ENCODE data around the gene MACF1.

MACF1 gene

DNA sequence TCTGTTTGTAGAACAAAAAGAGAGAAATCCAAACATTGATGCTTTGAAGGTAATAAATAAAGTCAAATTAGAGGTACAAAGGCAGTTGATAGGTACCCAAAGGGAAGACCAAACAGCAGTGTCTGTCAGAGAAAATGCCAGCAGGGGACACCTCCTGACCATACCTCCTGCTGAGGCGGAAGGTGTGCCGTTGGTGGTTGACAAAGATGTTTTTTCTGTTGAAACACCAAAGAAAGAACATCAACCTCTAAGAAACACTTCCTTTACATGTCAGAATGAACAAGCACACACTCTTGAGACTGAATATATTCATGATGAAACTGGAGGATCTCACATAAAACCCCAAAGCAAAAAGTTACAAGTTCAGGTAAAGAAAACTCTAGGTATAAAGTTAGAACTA lies 128.3 kb downstream of the MACF1 start:
- Mint-ChIP-seq H3K9me3 (no peaks in the 10 kb centered on the region), H3K27ac (peak overlapping the region; percentile 38), H3K36me3 (peaks cover 23 to 48% of the 10 kb centered on the region in 2 donors), H3K27me3 (no peaks in the 10 kb centered on the region), H3K4me1 (no peaks in the 10 kb centered on the region), H3K4me3 (no peak overlapping the region)
- ATAC-seq (replicated peaks) (no peak), DNase-seq (no peak)

DNA sequence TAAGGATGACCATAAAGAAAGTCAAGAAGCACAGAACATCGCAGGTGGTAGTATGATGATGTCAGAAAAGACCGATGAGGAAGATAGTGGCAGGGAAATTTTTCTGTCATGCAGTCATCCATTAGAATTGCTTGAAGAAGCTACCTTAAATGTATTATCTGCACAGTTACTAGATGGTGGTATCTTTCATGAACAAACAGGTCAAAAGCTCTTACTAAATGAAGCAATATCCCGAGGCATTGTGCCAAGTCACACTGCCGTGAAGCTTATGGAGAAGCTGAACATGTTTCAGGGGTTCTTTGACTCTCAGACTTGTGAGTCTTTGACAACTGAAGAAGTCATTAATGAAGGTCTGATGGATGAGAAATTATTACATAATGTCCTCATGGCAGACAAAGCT lies 128.8 kb downstream of the MACF1 start:
- Mint-ChIP-seq H3K4me1 (no peaks in the 10 kb centered on the region), H3K27me3 (no peaks in the 10 kb centered on the region), H3K9me3 (no peaks in the 10 kb centered on the region), H3K4me3 (no peak overlapping the region), H3K27ac (no peak overlapping the region), H3K36me3 (peaks cover 22 to 47% of the 10 kb centered on the region in 2 donors)
- no peak for DNase-seq
- no peak for ATAC-seq (replicated peaks)

DNA sequence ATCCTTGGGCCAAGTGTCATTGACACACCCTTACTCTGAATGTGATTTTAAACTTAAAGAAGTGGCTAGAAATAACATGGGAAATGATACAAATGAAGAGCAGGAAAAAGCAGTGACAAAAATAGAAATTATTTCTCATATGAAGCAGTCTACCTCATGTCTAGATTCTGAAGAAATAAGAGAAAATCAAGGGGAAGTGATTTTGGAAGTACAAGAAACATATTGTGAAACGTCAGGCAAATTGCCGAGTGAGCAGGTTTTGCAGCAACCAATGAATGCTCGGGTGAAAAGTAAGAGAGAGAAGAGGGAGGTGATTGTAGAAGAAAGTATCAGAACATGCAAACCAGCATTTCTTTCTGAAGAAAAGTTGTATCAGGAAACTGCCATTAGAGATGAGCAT lies 130.7 kb downstream of the MACF1 start:
- DNase-seq (no peak), ATAC-seq (replicated peaks) (no peak)
- H3K36me3 Mint-ChIP-seq = peaks cover 30 to 59% of the 10 kb centered on the region in 2 donors
- no peaks in the 10 kb centered on the region for H3K27me3 Mint-ChIP-seq
- no peak overlapping the region for H3K4me3 Mint-ChIP-seq
- H3K9me3 Mint-ChIP-seq = no peaks in the 10 kb centered on the region
- H3K27ac Mint-ChIP-seq = no peak overlapping the region
- H3K4me1 Mint-ChIP-seq = no peaks in the 10 kb centered on the region

DNA sequence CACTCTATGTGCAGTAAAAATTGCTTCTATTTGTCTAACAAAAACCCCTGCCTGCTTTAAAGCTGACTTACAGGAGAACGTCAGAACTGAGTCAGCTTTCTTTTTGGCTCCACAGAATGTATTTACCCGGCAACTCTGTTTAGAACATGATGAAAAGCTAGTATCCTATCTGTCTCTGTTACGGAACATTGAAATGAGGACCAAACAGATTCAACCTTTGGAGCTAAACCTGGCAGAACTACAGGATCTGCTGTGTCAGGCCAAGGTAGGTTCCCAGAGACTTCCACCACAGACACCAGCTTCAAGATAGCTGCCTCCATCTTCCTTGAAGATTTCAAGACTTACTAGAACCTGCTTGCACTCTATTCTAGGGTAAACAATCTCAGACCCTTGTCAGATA lies 132.6 kb downstream of the MACF1 start:
- Mint-ChIP-seq H3K36me3 (peaks cover 34 to 54% of the 10 kb centered on the region in 2 donors), H3K27me3 (no peaks in the 10 kb centered on the region), H3K27ac (no peak overlapping the region), H3K4me3 (no peak overlapping the region), H3K9me3 (no peaks in the 10 kb centered on the region), H3K4me1 (no peaks in the 10 kb centered on the region)
- DNase-seq = no peak
- no peak for ATAC-seq (replicated peaks)

DNA sequence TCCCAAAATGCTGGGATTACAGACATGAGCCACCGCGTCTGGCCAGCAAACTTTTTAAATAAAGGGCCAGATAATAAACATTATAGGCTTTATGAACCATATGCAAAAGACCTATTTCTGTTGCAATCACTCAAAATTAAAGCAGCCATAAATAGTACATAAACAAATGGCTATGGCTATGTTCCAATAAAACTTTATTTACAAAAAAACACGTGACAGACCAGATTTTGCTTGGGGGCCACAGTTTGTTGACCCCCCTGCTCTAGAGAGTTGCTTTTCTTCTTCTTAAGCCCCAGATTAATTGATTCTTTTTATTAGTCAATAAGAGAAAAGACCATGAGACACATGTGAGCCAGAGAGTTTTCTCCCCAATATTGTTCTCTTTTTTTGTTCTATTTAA lies 138.3 kb downstream of the MACF1 start:
- Mint-ChIP-seq H3K36me3 (peaks cover 38 to 47% of the 10 kb centered on the region in 2 donors), H3K4me3 (no peak overlapping the region), H3K27ac (no peak overlapping the region), H3K27me3 (no peaks in the 10 kb centered on the region), H3K9me3 (no peaks in the 10 kb centered on the region), H3K4me1 (peaks cover 0 to 4% of the 10 kb centered on the region in 2 donors)
- ATAC-seq (replicated peaks) (no peak), DNase-seq (no peak)

DNA sequence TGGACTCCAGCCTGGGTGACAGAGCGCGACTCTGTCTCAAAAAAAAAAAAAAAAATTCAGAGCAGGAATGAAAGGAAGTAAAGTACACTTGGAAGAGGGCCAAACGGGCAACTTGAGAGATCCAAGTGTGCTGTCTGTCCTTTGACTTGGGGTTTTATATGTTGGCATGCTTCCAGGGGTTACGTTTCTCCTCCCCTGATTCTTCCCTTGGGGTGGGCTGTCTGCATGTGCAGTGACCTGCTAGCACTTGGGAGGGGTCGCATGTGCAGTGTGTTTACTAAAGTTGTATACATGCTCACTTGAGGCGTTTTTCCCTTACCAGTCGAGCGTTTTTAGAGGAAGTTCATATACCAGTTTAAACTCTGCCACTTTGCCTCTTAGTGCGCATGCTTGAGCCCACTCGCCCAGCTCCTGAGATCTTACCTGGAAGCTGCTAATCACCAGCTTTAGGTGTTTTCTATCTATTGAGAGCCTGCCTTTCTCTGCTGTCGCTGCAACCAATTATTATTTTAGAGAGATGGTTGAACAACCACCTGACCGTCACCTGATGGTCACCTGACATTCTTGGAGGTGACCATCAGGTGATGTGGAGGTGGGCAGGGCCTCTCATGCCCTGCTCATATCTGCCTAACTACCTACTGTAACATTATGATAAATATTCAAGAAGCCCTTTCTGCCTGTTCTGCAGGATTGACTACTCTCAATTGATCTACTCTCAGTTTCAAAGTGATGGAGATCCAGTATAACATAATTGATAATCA lies 140.1 kb downstream of the MACF1 start:
- DNase-seq = no peak
- peaks cover 41 to 52% of the 10 kb centered on the region in 2 donors for H3K36me3 Mint-ChIP-seq
- no peak overlapping the region for H3K4me3 Mint-ChIP-seq
- H3K9me3 Mint-ChIP-seq = no peaks in the 10 kb centered on the region
- peak overlapping the region; percentile 26 for H3K27ac Mint-ChIP-seq
- no peaks in the 10 kb centered on the region for H3K27me3 Mint-ChIP-seq
- H3K4me1 Mint-ChIP-seq = peaks cover 0 to 4% of the 10 kb centered on the region in 2 donors
- ATAC-seq (replicated peaks) = no peak

DNA sequence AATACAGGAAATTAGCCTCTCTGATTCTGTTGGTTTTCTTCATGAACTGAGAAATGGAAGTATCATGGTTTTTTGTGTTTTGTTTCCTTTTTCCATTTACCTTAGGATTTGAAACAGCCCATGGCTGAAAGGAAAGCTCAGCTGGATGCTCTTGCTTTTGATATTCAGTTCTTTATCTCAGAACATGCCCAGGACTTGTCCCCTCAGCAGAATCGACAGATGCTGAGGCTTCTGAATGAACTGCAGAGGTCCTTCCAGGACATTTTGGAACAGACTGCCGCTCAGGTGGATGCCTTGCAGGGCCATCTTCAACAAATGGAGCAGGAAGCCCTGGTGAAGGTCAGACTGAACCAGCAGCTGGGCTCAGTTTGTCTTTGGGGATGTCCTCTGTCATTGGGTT lies 142.4 kb downstream of the MACF1 start:
- Mint-ChIP-seq H3K4me3 (no peak overlapping the region), H3K27me3 (no peaks in the 10 kb centered on the region), H3K27ac (no peak overlapping the region), H3K4me1 (peaks cover 2 to 4% of the 10 kb centered on the region in 2 donors), H3K9me3 (no peaks in the 10 kb centered on the region), H3K36me3 (peaks cover 45 to 60% of the 10 kb centered on the region in 2 donors)
- no peak for ATAC-seq (replicated peaks)
- DNase-seq = no peak

DNA sequence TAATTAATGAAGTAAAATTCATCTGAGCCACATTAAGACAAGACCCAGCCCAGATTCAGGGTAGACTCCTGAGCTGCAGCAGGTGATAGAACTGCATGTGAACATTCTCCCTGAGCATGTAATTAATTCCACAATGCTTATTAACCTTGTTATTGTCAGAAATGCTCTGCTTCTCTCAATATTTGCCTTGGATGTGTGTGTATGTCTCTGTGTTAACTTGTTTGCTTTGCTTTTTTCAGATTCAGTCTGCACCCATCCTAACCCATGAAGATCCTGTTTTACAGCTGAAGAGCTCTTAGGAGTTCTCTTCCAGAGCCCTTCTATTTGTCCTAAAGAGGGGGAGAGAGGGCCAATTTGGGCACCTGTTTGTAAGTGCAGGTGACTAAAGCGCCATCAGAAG lies 143.8 kb downstream of the MACF1 start:
- Mint-ChIP-seq H3K27me3 (no peaks in the 10 kb centered on the region), H3K36me3 (peaks cover 43 to 60% of the 10 kb centered on the region in 2 donors), H3K9me3 (no peaks in the 10 kb centered on the region), H3K27ac (no peak overlapping the region), H3K4me1 (peaks cover 2 to 3% of the 10 kb centered on the region in 2 donors), H3K4me3 (no peak overlapping the region)
- no peak for ATAC-seq (replicated peaks)
- no peak for DNase-seq

DNA sequence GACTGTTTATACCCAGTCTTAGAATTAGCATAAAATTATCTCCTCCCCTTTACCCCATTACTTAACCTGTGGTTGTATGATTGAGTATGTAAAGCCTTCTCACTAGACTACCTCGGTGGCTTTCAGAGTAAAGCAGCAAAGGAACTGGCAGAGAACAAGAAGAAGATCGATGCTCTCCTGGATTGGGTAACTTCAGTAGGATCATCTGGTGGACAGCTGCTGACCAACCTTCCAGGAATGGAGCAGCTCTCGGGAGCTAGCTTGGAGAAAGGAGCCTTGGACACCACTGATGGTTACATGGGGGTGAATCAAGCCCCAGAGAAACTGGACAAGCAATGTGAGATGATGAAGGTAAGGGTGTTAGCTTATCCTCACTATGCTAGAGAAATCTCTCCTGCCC lies 148.4 kb downstream of the MACF1 start:
- ATAC-seq (replicated peaks) = no peak
- no peak overlapping the region for H3K4me3 Mint-ChIP-seq
- no peaks in the 10 kb centered on the region for H3K9me3 Mint-ChIP-seq
- no peak overlapping the region for H3K27ac Mint-ChIP-seq
- no peaks in the 10 kb centered on the region for H3K27me3 Mint-ChIP-seq
- H3K4me1 Mint-ChIP-seq = peaks cover 0 to 2% of the 10 kb centered on the region in 2 donors
- DNase-seq = no peak
- peaks cover 41 to 58% of the 10 kb centered on the region in 2 donors for H3K36me3 Mint-ChIP-seq

DNA sequence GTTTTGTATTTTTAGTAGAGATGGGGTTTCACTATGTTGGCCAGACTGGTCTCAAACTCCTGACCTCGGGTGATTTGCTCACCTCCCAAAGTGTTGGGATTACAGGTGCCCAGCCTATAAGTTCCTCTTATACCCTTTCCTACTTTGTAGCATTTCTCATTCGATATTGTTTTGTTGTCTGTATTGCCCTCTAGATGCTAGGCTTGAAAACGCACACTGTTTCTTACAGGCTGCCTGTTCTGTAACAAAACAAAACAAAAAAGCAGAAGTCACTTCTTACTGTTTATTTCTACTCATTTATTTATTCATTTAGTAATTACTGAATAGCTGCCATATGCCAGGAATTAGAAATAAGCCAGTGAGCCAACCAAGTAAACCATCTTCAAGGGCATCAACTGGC lies 150.1 kb downstream of the MACF1 start:
- H3K36me3 Mint-ChIP-seq = peaks cover 34 to 60% of the 10 kb centered on the region in 2 donors
- no peak overlapping the region for H3K4me3 Mint-ChIP-seq
- H3K27ac Mint-ChIP-seq = no peak overlapping the region
- ATAC-seq (replicated peaks) (no peak), DNase-seq (no peak)
- peaks cover 0 to 2% of the 10 kb centered on the region in 2 donors for H3K4me1 Mint-ChIP-seq
- H3K9me3 Mint-ChIP-seq = no peaks in the 10 kb centered on the region
- H3K27me3 Mint-ChIP-seq = no peaks in the 10 kb centered on the region

DNA sequence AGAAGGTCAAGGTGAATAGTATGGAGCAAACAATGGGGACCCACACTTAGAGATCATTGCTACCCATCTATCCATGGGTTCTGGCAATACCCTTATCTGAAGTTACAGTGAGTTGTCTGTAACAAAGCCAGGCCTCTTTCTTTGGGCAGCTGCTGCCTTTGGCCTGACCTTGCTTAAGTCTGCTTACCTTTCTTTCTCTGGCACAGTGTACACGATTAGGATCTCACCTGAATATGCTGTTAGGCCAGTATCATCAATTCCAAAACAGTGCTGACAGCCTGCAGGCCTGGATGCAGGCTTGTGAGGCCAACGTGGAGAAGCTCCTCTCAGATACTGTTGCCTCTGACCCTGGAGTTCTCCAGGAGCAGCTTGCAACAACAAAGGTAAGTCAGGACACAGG lies 154.0 kb downstream of the MACF1 start:
- DNase-seq (no peak), ATAC-seq (replicated peaks) (no peak)
- Mint-ChIP-seq H3K9me3 (no peaks in the 10 kb centered on the region), H3K36me3 (peaks cover 36 to 56% of the 10 kb centered on the region in 2 donors), H3K27ac (no peak overlapping the region), H3K27me3 (no peaks in the 10 kb centered on the region), H3K4me1 (no peaks in the 10 kb centered on the region), H3K4me3 (no peak overlapping the region)

DNA sequence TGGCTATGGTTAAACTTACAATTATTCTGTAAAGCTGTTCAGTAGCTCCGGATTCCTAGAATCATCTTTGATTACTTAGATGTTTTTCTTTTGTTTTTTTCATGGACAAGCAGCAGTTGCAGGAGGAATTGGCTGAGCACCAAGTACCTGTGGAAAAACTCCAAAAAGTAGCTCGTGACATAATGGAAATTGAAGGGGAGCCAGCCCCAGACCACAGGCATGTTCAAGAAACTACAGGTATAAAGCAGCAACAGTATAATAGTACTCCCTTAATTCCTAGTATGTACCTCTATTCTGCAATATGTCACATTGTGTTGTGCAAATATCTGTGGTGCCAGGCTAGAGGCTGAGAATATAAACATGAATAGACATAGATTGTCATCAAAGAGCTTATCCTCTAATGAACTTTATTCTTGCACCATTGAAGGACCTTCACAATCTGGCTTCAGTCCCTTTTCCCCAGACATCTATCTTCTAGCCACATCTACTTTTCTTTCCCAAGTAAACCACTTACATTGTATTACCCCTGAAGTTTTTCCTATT lies 154.6 kb downstream of the MACF1 start:
- H3K4me3 Mint-ChIP-seq = no peak overlapping the region
- no peak for ATAC-seq (replicated peaks)
- no peak for DNase-seq
- H3K9me3 Mint-ChIP-seq = no peaks in the 10 kb centered on the region
- no peaks in the 10 kb centered on the region for H3K27me3 Mint-ChIP-seq
- H3K4me1 Mint-ChIP-seq = no peaks in the 10 kb centered on the region
- H3K36me3 Mint-ChIP-seq = peaks cover 34 to 54% of the 10 kb centered on the region in 2 donors
- peak overlapping the region; percentile 51 for H3K27ac Mint-ChIP-seq

DNA sequence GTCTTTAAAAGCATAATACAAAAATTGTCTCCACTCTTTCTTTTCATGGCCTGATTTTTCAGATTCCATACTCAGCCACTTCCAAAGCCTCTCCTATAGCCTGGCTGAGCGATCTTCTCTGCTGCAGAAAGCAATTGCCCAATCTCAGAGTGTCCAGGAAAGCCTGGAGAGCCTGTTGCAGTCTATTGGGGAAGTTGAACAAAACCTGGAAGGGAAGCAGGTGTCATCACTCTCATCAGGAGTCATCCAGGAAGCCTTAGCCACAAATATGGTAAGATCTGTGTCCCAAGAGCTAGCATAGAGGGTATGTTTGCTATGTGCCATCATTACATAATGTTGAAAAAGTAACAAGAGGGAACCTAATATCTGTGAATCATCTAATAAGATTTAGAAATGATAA lies 156.2 kb downstream of the MACF1 start:
- Mint-ChIP-seq H3K27ac (peak overlapping the region; percentile 68), H3K36me3 (peaks cover 34 to 55% of the 10 kb centered on the region in 2 donors), H3K9me3 (no peaks in the 10 kb centered on the region), H3K4me3 (no peak overlapping the region), H3K27me3 (no peaks in the 10 kb centered on the region), H3K4me1 (no peaks in the 10 kb centered on the region)
- DNase-seq = no peak
- ATAC-seq (replicated peaks) = no peak

DNA sequence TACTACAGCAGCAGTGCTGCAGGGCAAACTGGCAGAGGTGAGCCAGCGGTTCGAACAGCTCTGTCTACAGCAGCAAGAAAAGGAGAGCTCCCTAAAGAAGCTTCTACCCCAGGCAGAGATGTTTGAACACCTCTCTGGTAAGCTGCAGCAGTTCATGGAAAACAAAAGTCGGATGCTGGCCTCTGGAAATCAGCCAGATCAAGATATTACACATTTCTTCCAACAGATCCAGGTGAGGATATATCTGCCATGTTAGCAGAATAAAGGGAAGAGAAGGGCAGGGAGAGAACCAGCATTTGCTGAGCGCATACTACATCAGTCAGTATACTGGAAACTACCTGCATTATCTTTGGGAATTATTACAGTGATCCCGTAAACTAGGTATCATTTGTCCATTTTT lies 157.0 kb downstream of the MACF1 start:
- Mint-ChIP-seq H3K4me3 (no peak overlapping the region), H3K9me3 (no peaks in the 10 kb centered on the region), H3K27ac (no peak overlapping the region), H3K4me1 (no peaks in the 10 kb centered on the region), H3K36me3 (peaks cover 37 to 61% of the 10 kb centered on the region in 2 donors), H3K27me3 (no peaks in the 10 kb centered on the region)
- ATAC-seq (replicated peaks) = no peak
- no peak for DNase-seq

DNA sequence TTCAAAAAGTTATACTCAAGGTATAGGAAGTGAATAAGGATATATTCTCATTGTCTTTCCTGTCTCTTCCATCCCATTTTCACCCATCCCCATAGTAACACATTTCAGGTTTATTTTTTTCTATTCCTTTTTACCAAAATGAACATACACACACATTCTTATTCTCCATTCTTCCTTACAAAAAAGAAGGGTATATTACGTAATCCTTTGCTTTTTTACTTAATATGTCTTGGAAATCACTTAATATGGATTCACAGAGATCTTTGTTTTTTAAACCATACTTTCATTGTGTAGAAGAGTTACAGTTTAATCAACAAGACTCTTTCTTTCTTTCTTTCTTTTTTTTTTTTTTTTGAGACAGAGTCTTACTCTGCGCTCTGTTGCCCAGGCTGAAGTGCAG lies 158.8 kb downstream of the MACF1 start:
- Mint-ChIP-seq H3K27ac (peak overlapping the region; percentile 20), H3K27me3 (no peaks in the 10 kb centered on the region), H3K36me3 (peaks cover 29 to 51% of the 10 kb centered on the region in 2 donors), H3K4me3 (no peak overlapping the region), H3K9me3 (no peaks in the 10 kb centered on the region), H3K4me1 (no peaks in the 10 kb centered on the region)
- ATAC-seq (replicated peaks) (no peak), DNase-seq (no peak)

Data from stimulated activated naive B cell treated with anti-CD40 and anti-IgM and Interleukin-4, amounts not matched to agents 10 μg/mL and 1 μg/mL and 100 μg/mL, for 72 hours (primary cell).